ENCODE data around the gene SF1. TPM values are rescaled to one million over a fixed set of nuclear protein-coding genes. Genes with fewer than 3 reads are reported as not detected.

SF1 gene
- total RNA-seq, 2 donors from 2014 or later = 196 to 213 TPM

DNA sequence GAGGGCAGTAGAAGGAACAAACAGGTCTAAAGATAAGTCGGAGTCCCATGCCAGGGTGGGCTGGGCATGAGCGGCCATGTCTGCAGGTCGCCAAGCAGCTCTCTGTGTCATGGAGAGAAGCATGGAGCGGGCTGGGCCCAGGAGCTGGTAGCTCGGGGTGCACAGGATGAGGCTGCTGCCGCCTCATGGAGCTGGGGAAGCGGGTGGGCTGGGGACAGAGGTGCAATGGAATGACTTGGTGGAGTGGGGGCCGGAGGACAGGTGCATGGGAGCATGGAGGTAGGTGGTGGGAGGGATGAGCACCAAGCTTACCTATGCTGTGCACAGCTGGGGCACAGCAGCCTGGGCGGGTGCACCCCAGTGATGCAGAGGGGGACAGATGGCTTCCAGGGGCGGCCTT, 58.9 kb downstream of the SF1 start:
- Histone ChIP-seq H3K9me3 (no peaks in the 10 kb centered on the region), H3K27ac (no peak overlapping the region), H3K4me3 (no peak overlapping the region), H3K4me1 (peaks cover 0 to 8% of the 10 kb centered on the region in 2 donors), H3K36me3 (no peaks in the 10 kb centered on the region), H3K27me3 (peaks cover 3% of the 10 kb centered on the region in 2 donors)
- TF ChIP-seq, protein P1, sequence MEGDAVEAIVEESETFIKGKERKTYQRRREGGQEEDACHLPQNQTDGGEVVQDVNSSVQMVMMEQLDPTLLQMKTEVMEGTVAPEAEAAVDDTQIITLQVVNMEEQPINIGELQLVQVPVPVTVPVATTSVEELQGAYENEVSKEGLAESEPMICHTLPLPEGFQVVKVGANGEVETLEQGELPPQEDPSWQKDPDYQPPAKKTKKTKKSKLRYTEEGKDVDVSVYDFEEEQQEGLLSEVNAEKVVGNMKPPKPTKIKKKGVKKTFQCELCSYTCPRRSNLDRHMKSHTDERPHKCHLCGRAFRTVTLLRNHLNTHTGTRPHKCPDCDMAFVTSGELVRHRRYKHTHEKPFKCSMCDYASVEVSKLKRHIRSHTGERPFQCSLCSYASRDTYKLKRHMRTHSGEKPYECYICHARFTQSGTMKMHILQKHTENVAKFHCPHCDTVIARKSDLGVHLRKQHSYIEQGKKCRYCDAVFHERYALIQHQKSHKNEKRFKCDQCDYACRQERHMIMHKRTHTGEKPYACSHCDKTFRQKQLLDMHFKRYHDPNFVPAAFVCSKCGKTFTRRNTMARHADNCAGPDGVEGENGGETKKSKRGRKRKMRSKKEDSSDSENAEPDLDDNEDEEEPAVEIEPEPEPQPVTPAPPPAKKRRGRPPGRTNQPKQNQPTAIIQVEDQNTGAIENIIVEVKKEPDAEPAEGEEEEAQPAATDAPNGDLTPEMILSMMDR (IDR thresholded peaks at IDR 0.05) = no peak
- DNase-seq (ENCODE audit: low spot score) = no peak

DNA sequence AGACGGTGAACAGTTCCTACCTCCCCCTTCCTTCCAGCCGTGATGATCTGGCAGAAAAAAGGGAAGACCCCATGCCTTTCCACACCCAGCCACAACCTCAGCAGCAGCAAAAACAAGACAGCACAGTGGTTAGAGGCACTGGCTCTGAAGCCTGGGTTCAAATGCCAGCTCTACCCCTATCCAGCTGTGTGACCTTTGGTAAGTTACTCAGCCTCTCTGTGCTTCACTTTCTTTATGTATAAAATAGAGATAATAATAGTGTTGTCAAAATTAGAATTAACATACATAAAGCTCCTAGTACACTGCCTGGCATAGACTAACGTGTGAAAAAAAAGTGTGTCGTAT, 59.6 kb downstream of the SF1 start:
- no peak for DNase-seq (ENCODE audit: low spot score)
- Histone ChIP-seq H3K27me3 (peaks cover 3 to 8% of the 10 kb centered on the region in 2 donors), H3K9me3 (no peaks in the 10 kb centered on the region), H3K27ac (no peak overlapping the region), H3K4me3 (no peak overlapping the region), H3K36me3 (no peaks in the 10 kb centered on the region), H3K4me1 (peaks cover 0 to 6% of the 10 kb centered on the region in 2 donors)
- TF ChIP-seq, protein P1 (IDR thresholded peaks at IDR 0.05) = no peak

DNA sequence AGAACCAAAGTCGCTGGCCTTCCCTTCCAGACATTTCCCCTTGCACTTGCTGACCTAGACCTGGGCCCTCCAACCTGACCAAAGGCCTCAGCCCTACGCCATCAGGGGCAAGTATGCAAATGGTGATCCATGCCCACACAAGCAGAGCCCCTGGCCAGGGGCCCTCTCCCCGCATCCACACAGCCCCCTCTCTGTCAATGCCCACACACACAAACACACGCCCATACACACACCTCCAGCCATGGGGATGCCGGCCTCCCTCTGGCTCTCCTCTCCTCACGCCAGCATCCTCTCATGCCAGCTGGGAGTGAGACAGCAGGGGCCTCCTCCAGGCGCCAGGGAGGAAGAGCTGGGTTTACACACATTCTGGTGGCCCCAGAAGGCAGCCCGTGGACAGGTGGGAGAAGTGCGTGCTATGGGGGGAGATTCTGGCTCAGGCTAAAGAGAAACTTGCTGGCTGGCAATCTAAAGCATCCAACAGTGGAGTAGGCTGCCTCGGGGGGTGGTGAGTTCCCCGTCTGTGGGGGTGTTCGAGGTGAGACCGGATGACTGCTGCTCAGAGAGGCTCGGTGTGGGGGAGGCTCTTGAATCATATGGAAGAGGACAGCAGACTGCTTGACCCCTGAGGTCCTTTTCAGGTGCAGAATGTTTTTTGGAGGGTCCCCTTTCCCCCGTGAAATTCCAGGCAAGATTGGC, 60.1 kb downstream of the SF1 start:
- H3K4me3 ChIP-seq = no peak overlapping the region
- TF ChIP-seq, protein P1 (IDR thresholded peaks at IDR 0.05) = no peak
- H3K27me3 ChIP-seq = peaks cover 3 to 8% of the 10 kb centered on the region in 2 donors
- no peaks in the 10 kb centered on the region for H3K36me3 ChIP-seq
- peaks cover 0 to 3% of the 10 kb centered on the region in 2 donors for H3K4me1 ChIP-seq
- no peak for DNase-seq (ENCODE audit: low spot score)
- H3K9me3 ChIP-seq = no peaks in the 10 kb centered on the region
- no peak overlapping the region for H3K27ac ChIP-seq

DNA sequence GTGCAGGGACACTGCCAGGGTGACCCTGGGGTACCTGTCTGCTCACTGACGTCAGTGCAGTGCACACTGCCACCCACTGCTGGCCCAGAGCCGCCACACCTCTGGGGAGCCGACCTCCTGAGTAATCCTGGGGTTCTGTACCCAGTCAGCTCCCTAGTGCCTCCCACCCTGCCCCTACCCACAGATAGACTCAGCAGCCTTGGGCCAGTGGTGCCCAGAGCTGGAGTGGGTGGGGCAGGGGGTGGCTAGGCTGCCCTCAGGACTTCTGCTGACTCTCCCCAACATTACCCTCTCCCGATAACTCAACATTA, 61.1 kb downstream of the SF1 start:
- peaks cover 0 to 11% of the 10 kb centered on the region in 2 donors for H3K4me1 ChIP-seq
- no peaks in the 10 kb centered on the region for H3K36me3 ChIP-seq
- H3K27ac ChIP-seq = no peak overlapping the region
- H3K4me3 ChIP-seq = no peak overlapping the region
- TF ChIP-seq, protein P1 (IDR thresholded peaks at IDR 0.05) = no peak
- peaks cover 10 to 12% of the 10 kb centered on the region in 2 donors for H3K27me3 ChIP-seq
- no peak for DNase-seq (ENCODE audit: low spot score)
- H3K9me3 ChIP-seq = no peaks in the 10 kb centered on the region

DNA sequence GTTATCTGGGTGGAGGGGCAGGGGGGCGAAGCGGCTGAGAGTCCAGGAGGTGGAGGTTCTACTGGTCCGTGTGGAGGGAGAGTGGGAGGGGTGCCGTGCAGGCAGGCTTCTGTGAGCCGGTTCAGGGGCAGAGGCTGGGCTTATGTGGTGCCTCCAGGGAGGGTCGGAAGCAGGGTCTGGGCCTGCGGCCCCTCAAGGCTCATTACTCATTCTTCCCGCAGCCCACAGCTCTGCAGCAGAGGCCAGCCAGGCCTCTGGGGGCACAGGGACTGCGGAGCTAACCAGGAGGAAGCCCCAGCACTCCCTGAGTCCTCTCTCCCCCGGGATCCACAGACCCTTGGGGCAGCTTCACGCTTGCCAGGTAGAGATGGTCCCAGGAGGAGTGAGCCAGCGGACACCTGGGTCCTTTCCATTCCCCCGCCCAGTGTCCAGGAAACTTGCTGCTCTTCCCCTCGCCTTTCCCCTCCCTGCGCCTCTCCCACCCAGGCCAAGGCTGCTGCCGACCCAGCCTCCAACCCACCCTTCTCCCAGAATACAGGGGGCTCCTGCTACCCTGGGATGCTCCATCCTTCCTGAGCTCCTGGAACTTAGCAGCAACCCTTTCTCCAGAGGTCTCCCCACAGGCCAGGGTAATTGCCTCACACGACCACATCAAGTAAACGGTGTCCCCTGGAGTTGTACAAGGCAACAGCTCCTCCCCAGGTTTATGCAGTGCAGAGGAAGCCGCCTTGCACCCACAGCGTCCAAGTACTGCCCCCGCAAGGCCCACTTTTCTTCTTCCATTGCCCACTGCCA, 61.7 kb downstream of the SF1 start:
- no peaks in the 10 kb centered on the region for H3K36me3 ChIP-seq
- peaks cover 0 to 14% of the 10 kb centered on the region in 2 donors for H3K4me1 ChIP-seq
- DNase-seq (ENCODE audit: low spot score) = no peak
- no peak overlapping the region for H3K27ac ChIP-seq
- peaks cover 14 to 15% of the 10 kb centered on the region in 2 donors for H3K27me3 ChIP-seq
- H3K4me3 ChIP-seq = no peak overlapping the region
- TF ChIP-seq, protein P1 (IDR thresholded peaks at IDR 0.05) = no peak
- H3K9me3 ChIP-seq = no peaks in the 10 kb centered on the region
